DND-41 (cell line): ENCODE data around the gene ABCC8.
A peak's percentile ranks its signal among the peaks of the same experiment; 100 is the strongest.

Experiments
- ATAC-seq: fragments of 200-7000 bp; cut with Tn5 transposase; 3 replicates; pipeline ENCODE4 v1.9.1; 2021; ENCODE audit warnings: low read depth; ENCODE audit not compliant: insufficient read depth
- DNase-seq: peaks from one replicate; pipeline ENCODE4 v3.0.0-alpha.2; 2020
- H2AFZ ChIP-seq: 2 replicates; pipeline ENCODE4 v1.6.0; 2012; ENCODE audit warnings: low read depth, low read length
- H3K27ac ChIP-seq: 2 replicates; pipeline ENCODE4 v1.5.1; 2012; ENCODE audit warnings: low read length, inconsistent platforms
- H3K27me3 ChIP-seq: fragments of 200-600 bp; sonication (generic); 2 replicates; pipeline ENCODE4 v1.6.0; 2012; ENCODE audit warnings: low read length, mild to moderate bottlenecking, inconsistent platforms; ENCODE audit not compliant: insufficient read depth, poor library complexity
- H3K36me3 ChIP-seq: 2 replicates; pipeline ENCODE4 v1.5.1; 2012; ENCODE audit warnings: low read length, inconsistent platforms; ENCODE audit not compliant: insufficient read depth
- H3K4me1 ChIP-seq: 2 replicates; pipeline ENCODE4 v1.5.1; 2012; ENCODE audit warnings: mild to moderate bottlenecking, low read length; ENCODE audit not compliant: insufficient read depth
- H3K4me2 ChIP-seq: 2 replicates; pipeline ENCODE4 v1.6.0; 2012; ENCODE audit warnings: mild to moderate bottlenecking, moderate library complexity, low read length, inconsistent platforms; ENCODE audit not compliant: insufficient read depth
- H3K4me3 ChIP-seq, 2 experiments: fragments of 200-600 bp in 1 of 2; shearing (Covaris generic) in 1 of 2; 2 replicates each; pipeline ENCODE4 v1.5.1; 2012 to 2016; ENCODE audit warnings: inconsistent platforms in 2 of 2, low read length in 2 of 2, mild to moderate bottlenecking in 2 of 2, low read depth in 1 of 2, moderate library complexity in 1 of 2
- H3K79me2 ChIP-seq: 2 replicates; pipeline ENCODE4 v1.6.0; 2012; ENCODE audit warnings: low read length, inconsistent platforms; ENCODE audit not compliant: insufficient read depth
- H3K9ac ChIP-seq: 2 replicates; pipeline ENCODE4 v1.6.0; 2012; ENCODE audit warnings: low read depth, mild to moderate bottlenecking, inconsistent platforms, low read length, moderate library complexity
- H3K9me3 ChIP-seq: 2 replicates; pipeline ENCODE4 v1.5.1; 2012; ENCODE audit warnings: low read length, moderate library complexity, mild to moderate bottlenecking, inconsistent platforms; ENCODE audit not compliant: insufficient read depth, severe bottlenecking
- H4K20me1 ChIP-seq: 2 replicates; pipeline ENCODE4 v1.6.0; 2012; ENCODE audit warnings: low read length; ENCODE audit not compliant: insufficient read depth
- EZH2 ChIP-seq: IDR thresholded peaks from 3 replicates; pipeline ENCODE4 v1.6.1; 2012; ENCODE audit warnings: borderline replicate concordance, low read depth, mild to moderate bottlenecking, moderate library complexity, low read length, inconsistent platforms; ENCODE audit not compliant: severe bottlenecking
- TF ChIP-seq, protein P1 (sequence below): IDR thresholded peaks from 2 replicates; pipeline ENCODE4 v1.5.1; 2012; ENCODE audit warnings: borderline replicate concordance, low read length, moderate library complexity, mild to moderate bottlenecking; ENCODE audit not compliant: poor library complexity, severe bottlenecking; ENCODE audit errors: extremely low read depth

The ABCC8 gene

DNA sequence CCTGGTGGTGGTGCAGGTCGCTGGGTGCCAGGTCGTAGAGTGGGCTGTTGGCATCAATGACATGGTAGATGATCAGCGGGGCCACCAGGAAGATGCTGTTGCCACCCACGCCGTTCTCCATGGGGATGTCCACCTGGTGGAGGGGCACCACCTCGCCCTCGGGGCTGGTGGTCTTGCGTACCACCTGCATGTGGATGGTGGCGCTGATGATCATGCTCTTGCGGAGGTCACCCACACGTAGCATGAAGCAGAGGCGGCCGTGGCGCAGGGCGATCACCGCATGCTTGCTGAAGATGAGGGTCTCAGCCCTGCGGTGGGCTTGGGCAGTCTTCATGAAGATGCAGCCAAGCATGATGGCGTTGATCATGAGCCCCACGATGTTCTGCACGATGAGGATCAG, 89.4 kb downstream of the ABCC8 start:
- Histone ChIP-seq H3K27ac (peak overlapping the region; percentile 74), H3K4me1 (peaks cover 72% of the 10 kb centered on the region), H3K9me3 (no peaks in the 10 kb centered on the region), H2AFZ (no peak overlapping the region), H3K4me3 (peak overlapping the region in 1 of 2 experiments; percentile 67; a peak in 2 of 4 replicates), H3K4me2 (peak overlapping the region; percentile 83), H4K20me1 (peaks cover 38% of the 10 kb centered on the region), H3K36me3 (peaks cover 55% of the 10 kb centered on the region), H3K79me2 (peaks cover 55% of the 10 kb centered on the region), H3K27me3 (no peaks in the 10 kb centered on the region), H3K9ac (peak overlapping the region; percentile 77; the same call in 1 of the 2 replicates)
- DNase-seq (no peak), ATAC-seq (no peak)
- TF ChIP-seq, protein P1, sequence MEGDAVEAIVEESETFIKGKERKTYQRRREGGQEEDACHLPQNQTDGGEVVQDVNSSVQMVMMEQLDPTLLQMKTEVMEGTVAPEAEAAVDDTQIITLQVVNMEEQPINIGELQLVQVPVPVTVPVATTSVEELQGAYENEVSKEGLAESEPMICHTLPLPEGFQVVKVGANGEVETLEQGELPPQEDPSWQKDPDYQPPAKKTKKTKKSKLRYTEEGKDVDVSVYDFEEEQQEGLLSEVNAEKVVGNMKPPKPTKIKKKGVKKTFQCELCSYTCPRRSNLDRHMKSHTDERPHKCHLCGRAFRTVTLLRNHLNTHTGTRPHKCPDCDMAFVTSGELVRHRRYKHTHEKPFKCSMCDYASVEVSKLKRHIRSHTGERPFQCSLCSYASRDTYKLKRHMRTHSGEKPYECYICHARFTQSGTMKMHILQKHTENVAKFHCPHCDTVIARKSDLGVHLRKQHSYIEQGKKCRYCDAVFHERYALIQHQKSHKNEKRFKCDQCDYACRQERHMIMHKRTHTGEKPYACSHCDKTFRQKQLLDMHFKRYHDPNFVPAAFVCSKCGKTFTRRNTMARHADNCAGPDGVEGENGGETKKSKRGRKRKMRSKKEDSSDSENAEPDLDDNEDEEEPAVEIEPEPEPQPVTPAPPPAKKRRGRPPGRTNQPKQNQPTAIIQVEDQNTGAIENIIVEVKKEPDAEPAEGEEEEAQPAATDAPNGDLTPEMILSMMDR, result no peak
- TF ChIP-seq EZH2, result no peak

DNA sequence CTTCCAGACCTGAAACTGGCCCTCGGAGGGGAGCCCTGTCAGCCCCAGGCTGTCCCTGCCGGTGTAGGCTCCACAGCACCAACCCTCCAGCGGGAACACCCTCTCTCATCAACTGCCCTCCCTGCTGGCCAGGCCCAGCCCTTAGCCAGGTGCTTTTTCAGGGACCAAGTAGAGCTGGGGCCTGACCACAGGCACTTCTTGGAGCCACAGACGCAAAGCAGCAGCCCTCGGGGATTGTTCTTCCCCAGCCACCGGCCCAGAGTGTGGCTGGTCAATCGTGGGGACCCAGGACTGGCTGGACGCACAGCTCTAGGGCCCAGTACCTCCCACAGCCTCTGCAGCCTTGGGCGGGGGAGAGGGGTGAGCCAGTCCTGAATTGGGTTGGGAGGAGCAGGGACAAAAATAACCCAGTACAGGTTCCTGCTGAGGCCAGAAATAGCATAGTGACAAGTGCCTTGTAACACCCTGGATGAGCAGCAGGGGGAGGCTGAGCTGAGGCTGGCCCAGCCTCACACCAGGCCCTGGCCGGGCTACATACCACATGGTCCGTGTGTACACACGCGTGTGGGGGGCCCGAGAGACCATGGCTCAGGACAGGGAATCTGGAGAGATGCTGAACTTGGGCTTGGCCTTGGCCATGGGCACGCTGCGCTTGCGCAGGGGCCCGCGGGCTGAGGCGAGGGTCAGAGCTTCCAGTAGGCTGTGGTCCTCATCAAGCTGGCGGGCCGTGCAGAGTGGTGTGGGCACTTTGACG, 90.1 kb downstream of the ABCC8 start:
- H3K27ac ChIP-seq, result peak overlapping the region; percentile 74
- H3K4me2 ChIP-seq, result peak overlapping the region; percentile 83
- no peak overlapping the region for H2AFZ ChIP-seq
- TF ChIP-seq EZH2, result no peak
- TF ChIP-seq, protein P1, result peak; percentile 83
- peaks cover 60% of the 10 kb centered on the region for H3K36me3 ChIP-seq
- H4K20me1 ChIP-seq, result peaks cover 38% of the 10 kb centered on the region
- peak overlapping the region; percentile 21 to 67; a peak in 3 of 4 replicates for H3K4me3 ChIP-seq
- peak overlapping the region; percentile 77 for H3K9ac ChIP-seq
- ATAC-seq, result peak; percentile 71
- no peaks in the 10 kb centered on the region for H3K9me3 ChIP-seq
- peak; percentile 81 for DNase-seq
- H3K79me2 ChIP-seq, result peaks cover 55% of the 10 kb centered on the region
- peaks cover 72% of the 10 kb centered on the region for H3K4me1 ChIP-seq
- no peaks in the 10 kb centered on the region for H3K27me3 ChIP-seq

DNA sequence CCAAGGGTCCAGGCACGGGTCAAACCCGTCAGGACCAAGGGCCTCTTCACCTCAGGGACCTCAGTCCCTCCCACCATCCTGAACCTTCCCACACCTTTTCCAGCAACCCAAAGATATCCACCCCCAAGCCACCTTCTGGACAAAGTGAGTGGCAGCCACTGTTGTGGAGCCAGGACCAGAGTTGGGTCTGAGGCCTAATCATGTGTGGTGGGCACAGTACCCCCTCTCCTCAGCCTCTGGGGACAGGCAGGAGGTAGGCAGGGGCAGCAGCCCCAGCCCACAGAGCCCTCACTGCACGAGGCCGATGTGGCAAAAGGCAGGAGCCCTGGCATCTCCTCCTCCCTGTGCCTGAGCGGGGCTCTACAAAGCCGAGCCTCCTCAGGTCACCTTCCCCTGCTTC, 90.7 kb downstream of the ABCC8 start:
- Histone ChIP-seq H2AFZ (no peak overlapping the region), H3K79me2 (peaks cover 55% of the 10 kb centered on the region), H3K36me3 (peaks cover 60% of the 10 kb centered on the region), H3K9me3 (no peaks in the 10 kb centered on the region), H3K9ac (peak overlapping the region; percentile 77), H3K27ac (peak overlapping the region; percentile 74), H3K27me3 (no peaks in the 10 kb centered on the region), H3K4me3 (peak overlapping the region; percentile 21 to 67; a peak in 3 of 4 replicates), H3K4me1 (peaks cover 71% of the 10 kb centered on the region), H4K20me1 (peaks cover 38% of the 10 kb centered on the region), H3K4me2 (peak overlapping the region; percentile 83)
- no peak for ATAC-seq
- no peak for DNase-seq
- TF ChIP-seq, protein P1, result peak; percentile 10
- TF ChIP-seq EZH2, result no peak
